Ishikawa (cell line): ENCODE measurements around the gene LIN52.

ENCODE experiments used
- CEBPB ChIP-seq: IDR thresholded peaks from 2 replicates; pipeline ENCODE4 v1.6.1; 2012
- CREB1 ChIP-seq: IDR thresholded peaks from 2 replicates; pipeline ENCODE4 v1.6.1; 2012; ENCODE audit warnings: low read depth
- EGR1 ChIP-seq: IDR thresholded peaks from 2 replicates; pipeline ENCODE4 v1.6.1; 2012
- EP300 ChIP-seq: IDR thresholded peaks from 2 replicates; pipeline ENCODE4 v1.6.1; 2012; ENCODE audit warnings: borderline replicate concordance
- FOXM1 ChIP-seq: IDR thresholded peaks from 2 replicates; pipeline ENCODE4 v1.6.1; 2012; ENCODE audit warnings: low read depth, borderline replicate concordance
- NFIC ChIP-seq: IDR thresholded peaks from 2 replicates; pipeline ENCODE4 v1.6.1; 2012
- RAD21 ChIP-seq: IDR thresholded peaks from 2 replicates; pipeline ENCODE4 v1.6.1; 2012; ENCODE audit warnings: low read depth
- TAF1 ChIP-seq: IDR thresholded peaks from 2 replicates; pipeline ENCODE4 v1.6.1; 2012; ENCODE audit warnings: low read depth, mild to moderate bottlenecking
- TCF12 ChIP-seq: IDR thresholded peaks from 2 replicates; pipeline ENCODE4 v1.6.1; 2012; ENCODE audit warnings: low read depth
- TEAD4 ChIP-seq: IDR thresholded peaks from 2 replicates; pipeline ENCODE4 v1.6.1; 2012
- YY1 ChIP-seq: IDR thresholded peaks from 2 replicates; pipeline ENCODE4 v1.6.1; 2012; ENCODE audit warnings: low read depth
- ZBTB7A ChIP-seq: IDR thresholded peaks from 2 replicates; pipeline ENCODE4 v1.6.1; 2012; ENCODE audit warnings: low read depth
- TF ChIP-seq, protein P1 (sequence below): IDR thresholded peaks from 2 replicates; pipeline ENCODE4 v1.6.1; 2012; ENCODE audit warnings: low read depth, mild to moderate bottlenecking
- TF ChIP-seq, protein P2 (sequence below): IDR thresholded peaks from 2 replicates; pipeline ENCODE4 v1.6.1; 2012
- TF ChIP-seq, protein P3 (sequence below): IDR thresholded peaks from 2 replicates; pipeline ENCODE4 v1.6.1; 2012

LIN52 gene

GRCh38 chr14:74049876-74050495, 34.8 kb upstream of the LIN52 start:
- TF ChIP-seq, protein P1, sequence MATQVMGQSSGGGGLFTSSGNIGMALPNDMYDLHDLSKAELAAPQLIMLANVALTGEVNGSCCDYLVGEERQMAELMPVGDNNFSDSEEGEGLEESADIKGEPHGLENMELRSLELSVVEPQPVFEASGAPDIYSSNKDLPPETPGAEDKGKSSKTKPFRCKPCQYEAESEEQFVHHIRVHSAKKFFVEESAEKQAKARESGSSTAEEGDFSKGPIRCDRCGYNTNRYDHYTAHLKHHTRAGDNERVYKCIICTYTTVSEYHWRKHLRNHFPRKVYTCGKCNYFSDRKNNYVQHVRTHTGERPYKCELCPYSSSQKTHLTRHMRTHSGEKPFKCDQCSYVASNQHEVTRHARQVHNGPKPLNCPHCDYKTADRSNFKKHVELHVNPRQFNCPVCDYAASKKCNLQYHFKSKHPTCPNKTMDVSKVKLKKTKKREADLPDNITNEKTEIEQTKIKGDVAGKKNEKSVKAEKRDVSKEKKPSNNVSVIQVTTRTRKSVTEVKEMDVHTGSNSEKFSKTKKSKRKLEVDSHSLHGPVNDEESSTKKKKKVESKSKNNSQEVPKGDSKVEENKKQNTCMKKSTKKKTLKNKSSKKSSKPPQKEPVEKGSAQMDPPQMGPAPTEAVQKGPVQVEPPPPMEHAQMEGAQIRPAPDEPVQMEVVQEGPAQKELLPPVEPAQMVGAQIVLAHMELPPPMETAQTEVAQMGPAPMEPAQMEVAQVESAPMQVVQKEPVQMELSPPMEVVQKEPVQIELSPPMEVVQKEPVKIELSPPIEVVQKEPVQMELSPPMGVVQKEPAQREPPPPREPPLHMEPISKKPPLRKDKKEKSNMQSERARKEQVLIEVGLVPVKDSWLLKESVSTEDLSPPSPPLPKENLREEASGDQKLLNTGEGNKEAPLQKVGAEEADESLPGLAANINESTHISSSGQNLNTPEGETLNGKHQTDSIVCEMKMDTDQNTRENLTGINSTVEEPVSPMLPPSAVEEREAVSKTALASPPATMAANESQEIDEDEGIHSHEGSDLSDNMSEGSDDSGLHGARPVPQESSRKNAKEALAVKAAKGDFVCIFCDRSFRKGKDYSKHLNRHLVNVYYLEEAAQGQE = no peak
- TF ChIP-seq TAF1 (no peak), CEBPB (no peak), TCF12 (no peak), ZBTB7A (no peak), NFIC (no peak), EGR1 (no peak), TEAD4 (no peak)
- TF ChIP-seq, protein P2, sequence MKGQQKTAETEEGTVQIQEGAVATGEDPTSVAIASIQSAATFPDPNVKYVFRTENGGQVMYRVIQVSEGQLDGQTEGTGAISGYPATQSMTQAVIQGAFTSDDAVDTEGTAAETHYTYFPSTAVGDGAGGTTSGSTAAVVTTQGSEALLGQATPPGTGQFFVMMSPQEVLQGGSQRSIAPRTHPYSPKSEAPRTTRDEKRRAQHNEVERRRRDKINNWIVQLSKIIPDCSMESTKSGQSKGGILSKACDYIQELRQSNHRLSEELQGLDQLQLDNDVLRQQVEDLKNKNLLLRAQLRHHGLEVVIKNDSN = no peak

GRCh38 chr14:74062809-74063150, 22.0 kb upstream of the LIN52 start:
- TF ChIP-seq NFIC (no peak), YY1 (no peak), TCF12 (no peak), TAF1 (no peak), FOXM1 (no peak), CEBPB (no peak), CREB1 (no peak), RAD21 (no peak), TEAD4 (no peak)
- TF ChIP-seq, protein P2 = no peak
- TF ChIP-seq, protein P3, sequence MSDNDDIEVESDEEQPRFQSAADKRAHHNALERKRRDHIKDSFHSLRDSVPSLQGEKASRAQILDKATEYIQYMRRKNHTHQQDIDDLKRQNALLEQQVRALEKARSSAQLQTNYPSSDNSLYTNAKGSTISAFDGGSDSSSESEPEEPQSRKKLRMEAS = no peak
- TF ChIP-seq, protein P1 = no peak

DNA sequence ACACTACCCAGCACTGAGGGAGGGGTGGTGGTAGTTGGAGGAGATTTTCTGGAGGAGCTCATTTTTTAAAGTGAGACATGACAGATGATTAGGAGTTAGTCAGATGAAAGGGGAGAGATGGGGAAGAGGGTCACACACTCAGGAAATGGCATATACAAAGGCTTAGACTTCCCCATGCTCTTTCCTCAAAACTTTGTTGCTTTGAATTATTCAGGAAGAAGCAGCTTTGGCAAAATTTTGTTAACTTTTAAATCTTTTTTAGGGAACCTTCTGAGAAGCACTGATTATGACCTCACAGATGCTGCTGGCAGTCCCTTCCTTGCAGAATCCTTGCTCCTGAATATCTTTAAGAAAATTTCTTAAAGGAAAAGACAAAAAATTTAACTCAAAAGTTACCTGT, 20.3 kb upstream of the LIN52 start:
- TF ChIP-seq CREB1 (no peak), TAF1 (no peak), NFIC (no peak)
- TF ChIP-seq, protein P3 = no peak
- TF ChIP-seq, protein P2 = no peak

GRCh38 chr14:74064883-74065282, 19.9 kb upstream of the LIN52 start:
- TF ChIP-seq FOXM1 (no peak), RAD21 (no peak), YY1 (no peak), EGR1 (no peak), ZBTB7A (no peak), NFIC (no peak), CEBPB (no peak), TAF1 (no peak), CREB1 (no peak), EP300 (no peak), TCF12 (no peak), TEAD4 (no peak)
- TF ChIP-seq, protein P1 = no peak
- TF ChIP-seq, protein P3 = no peak
- TF ChIP-seq, protein P2 = no peak
